ENCODE results near the gene TCF19. TPM values are rescaled to one million over a fixed set of nuclear protein-coding genes. Genes with fewer than 3 reads are reported as not detected.
"Not testable (repeated sequence)": the region's sequence is repeated elsewhere in the genome, so short reads cannot be mapped to it uniquely, and the experiment has no call there.

Gene TCF19
- polyA plus RNA-seq, 1 donor from 2014 or later, result 3.6 TPM

DNA sequence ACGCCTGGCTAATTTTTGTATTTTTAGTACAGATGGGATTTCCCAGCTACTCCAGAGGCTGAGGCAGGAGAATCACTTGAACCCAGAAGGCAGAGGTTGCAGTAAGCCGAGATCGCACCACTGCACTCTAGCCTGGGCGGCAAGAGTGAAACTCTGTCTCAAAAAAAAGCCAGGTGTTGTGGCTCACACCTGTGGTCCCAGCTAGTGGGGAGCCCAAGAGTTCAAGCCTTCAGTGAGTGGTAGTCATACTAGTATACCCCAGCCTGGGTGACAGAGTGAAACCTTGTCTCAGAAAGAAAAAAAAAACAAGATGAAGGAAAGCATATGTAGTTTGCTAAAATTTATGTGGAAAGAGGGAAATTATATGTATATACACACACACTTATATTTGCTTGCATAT lies 32.1 kb downstream of the TCF19 start:
- no peaks in the 10 kb centered on the region for H3K36me3 ChIP-seq (ENCODE audit: insufficient read depth, low read length)
- H3K9me2 ChIP-seq (ENCODE audit: insufficient read depth, low read length), result no peaks in the 10 kb centered on the region
- no peaks in the 10 kb centered on the region for H3K79me2 ChIP-seq (replicated peaks; ENCODE audit: insufficient read depth, low read length)
- H3K27me3 ChIP-seq (ENCODE audit: insufficient read depth, low read depth, low read length), result no peaks in the 10 kb centered on the region
- no peak overlapping the region for H3K9ac ChIP-seq (ENCODE audit: low read length)
- no peak overlapping the region for H3K27ac ChIP-seq (ENCODE audit: low read length)
- no peaks in the 10 kb centered on the region for H4K20me1 ChIP-seq (ENCODE audit: insufficient read depth)
- no peak overlapping the region for H3K4me2 ChIP-seq (ENCODE audit: low read length)
- H3K9me3 ChIP-seq (ENCODE audit: low read length), result no peaks in the 10 kb centered on the region
- H3F3A ChIP-seq (ENCODE audit: insufficient read depth, low read length, poor library complexity, severe bottlenecking), result no peaks in the 10 kb centered on the region
- H3K4me3 ChIP-seq (ENCODE audit: low read length), result no peak overlapping the region
- no peak overlapping the region for H2AFZ ChIP-seq (ENCODE audit: low read depth, low read length)
- TF ChIP-seq EP300 (conservative IDR thresholded peaks at IDR 0.05; ENCODE audit: poor library complexity, severe bottlenecking), result no peak

DNA sequence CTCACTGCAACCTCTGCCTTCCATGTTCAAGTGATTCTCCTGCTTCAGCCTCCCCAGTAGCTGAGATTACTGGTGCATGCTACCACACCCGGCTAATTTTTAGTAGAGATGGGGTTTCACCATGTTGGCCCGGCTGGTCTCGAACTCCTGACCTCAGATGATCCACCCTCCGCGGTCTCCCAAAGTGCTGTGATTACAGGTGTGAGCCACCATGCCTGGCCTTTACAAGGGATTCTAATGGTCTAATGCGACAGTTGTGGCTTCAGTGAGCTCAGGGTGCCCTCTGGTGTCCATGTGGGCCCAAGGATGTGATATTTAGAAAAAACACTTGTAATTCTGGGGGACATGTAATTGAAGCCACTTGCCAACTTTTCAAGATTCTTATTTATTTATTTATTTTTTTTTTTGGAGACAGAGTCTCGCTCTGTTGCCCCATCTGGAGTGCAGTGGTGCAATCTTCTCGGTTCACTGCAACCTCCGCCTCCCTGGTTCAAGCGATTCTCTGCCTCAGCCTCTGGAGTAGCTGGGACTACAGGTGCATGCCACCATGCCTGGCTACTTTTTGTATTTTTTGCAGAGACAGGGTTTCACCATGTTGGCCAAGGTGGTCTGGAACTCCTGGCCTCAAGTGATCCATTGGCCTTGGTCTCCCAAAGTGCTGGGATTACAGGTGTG lies 34.2 kb downstream of the TCF19 start:
- H3K4me2 ChIP-seq (ENCODE audit: low read length); H2AFZ ChIP-seq (ENCODE audit: low read depth, low read length); H3K36me3 ChIP-seq (ENCODE audit: insufficient read depth, low read length); H4K20me1 ChIP-seq (ENCODE audit: insufficient read depth); H3K9ac ChIP-seq (ENCODE audit: low read length); H3K79me2 ChIP-seq (replicated peaks; ENCODE audit: insufficient read depth, low read length); H3K27me3 ChIP-seq (ENCODE audit: insufficient read depth, low read depth, low read length); H3K27ac ChIP-seq (ENCODE audit: low read length); H3K9me2 ChIP-seq (ENCODE audit: insufficient read depth, low read length); H3K4me3 ChIP-seq (ENCODE audit: low read length); H3F3A ChIP-seq (ENCODE audit: insufficient read depth, low read length, poor library complexity, severe bottlenecking); H3K9me3 ChIP-seq (ENCODE audit: low read length): not testable (repeated sequence)
- TF ChIP-seq RAD21 (conservative IDR thresholded peaks at IDR 0.05) (peak; percentile 64), SMC3 (conservative IDR thresholded peaks at IDR 0.05; ENCODE audit: poor library complexity) (peak; percentile 56)
- TF ChIP-seq, protein P1, sequence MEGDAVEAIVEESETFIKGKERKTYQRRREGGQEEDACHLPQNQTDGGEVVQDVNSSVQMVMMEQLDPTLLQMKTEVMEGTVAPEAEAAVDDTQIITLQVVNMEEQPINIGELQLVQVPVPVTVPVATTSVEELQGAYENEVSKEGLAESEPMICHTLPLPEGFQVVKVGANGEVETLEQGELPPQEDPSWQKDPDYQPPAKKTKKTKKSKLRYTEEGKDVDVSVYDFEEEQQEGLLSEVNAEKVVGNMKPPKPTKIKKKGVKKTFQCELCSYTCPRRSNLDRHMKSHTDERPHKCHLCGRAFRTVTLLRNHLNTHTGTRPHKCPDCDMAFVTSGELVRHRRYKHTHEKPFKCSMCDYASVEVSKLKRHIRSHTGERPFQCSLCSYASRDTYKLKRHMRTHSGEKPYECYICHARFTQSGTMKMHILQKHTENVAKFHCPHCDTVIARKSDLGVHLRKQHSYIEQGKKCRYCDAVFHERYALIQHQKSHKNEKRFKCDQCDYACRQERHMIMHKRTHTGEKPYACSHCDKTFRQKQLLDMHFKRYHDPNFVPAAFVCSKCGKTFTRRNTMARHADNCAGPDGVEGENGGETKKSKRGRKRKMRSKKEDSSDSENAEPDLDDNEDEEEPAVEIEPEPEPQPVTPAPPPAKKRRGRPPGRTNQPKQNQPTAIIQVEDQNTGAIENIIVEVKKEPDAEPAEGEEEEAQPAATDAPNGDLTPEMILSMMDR (IDR thresholded peaks at IDR 0.05; ENCODE audit: poor library complexity, severe bottlenecking), result peak; percentile 58

DNA sequence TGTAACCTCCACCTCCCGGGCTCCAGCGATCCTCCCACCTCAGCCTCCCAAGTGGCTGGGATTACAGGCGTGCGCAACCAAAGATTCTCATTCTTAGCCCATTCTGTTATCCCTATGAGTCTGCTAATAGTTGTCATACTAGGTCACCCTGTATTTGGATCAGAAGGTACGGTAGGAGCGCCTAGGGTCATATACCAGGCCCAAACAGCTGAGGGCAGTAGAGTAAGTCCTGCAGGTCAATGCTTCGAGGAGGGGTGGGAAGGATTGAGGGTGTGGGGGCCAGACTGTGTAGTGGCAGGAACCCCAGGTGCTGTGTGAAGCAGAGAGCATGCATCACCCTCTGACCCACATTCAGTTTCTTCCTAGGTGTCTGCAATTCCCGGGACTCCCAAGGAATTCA lies 34.8 kb downstream of the TCF19 start:
- H3K27ac ChIP-seq (ENCODE audit: low read length), result no peak overlapping the region
- no peaks in the 10 kb centered on the region for H4K20me1 ChIP-seq (ENCODE audit: insufficient read depth)
- no peaks in the 10 kb centered on the region for H3F3A ChIP-seq (ENCODE audit: insufficient read depth, low read length, poor library complexity, severe bottlenecking)
- TF ChIP-seq RAD21 (conservative IDR thresholded peaks at IDR 0.05) (no peak), MXI1 (conservative IDR thresholded peaks at IDR 0.05; ENCODE audit: poor library complexity, severe bottlenecking) (no peak), EZH2 (IDR thresholded peaks at IDR 0.05; ENCODE audit: borderline replicate concordance, insufficient read depth, low read length, poor library complexity, severe bottlenecking) (no peak), EP300 (conservative IDR thresholded peaks at IDR 0.05; ENCODE audit: poor library complexity, severe bottlenecking) (no peak), TAF1 (IDR thresholded peaks at IDR 0.05; ENCODE audit: low read depth) (no peak), SMC3 (conservative IDR thresholded peaks at IDR 0.05; ENCODE audit: poor library complexity) (no peak), POLR2AphosphoS5 (IDR thresholded peaks at IDR 0.05) (no peak)
- TF ChIP-seq, protein P2, sequence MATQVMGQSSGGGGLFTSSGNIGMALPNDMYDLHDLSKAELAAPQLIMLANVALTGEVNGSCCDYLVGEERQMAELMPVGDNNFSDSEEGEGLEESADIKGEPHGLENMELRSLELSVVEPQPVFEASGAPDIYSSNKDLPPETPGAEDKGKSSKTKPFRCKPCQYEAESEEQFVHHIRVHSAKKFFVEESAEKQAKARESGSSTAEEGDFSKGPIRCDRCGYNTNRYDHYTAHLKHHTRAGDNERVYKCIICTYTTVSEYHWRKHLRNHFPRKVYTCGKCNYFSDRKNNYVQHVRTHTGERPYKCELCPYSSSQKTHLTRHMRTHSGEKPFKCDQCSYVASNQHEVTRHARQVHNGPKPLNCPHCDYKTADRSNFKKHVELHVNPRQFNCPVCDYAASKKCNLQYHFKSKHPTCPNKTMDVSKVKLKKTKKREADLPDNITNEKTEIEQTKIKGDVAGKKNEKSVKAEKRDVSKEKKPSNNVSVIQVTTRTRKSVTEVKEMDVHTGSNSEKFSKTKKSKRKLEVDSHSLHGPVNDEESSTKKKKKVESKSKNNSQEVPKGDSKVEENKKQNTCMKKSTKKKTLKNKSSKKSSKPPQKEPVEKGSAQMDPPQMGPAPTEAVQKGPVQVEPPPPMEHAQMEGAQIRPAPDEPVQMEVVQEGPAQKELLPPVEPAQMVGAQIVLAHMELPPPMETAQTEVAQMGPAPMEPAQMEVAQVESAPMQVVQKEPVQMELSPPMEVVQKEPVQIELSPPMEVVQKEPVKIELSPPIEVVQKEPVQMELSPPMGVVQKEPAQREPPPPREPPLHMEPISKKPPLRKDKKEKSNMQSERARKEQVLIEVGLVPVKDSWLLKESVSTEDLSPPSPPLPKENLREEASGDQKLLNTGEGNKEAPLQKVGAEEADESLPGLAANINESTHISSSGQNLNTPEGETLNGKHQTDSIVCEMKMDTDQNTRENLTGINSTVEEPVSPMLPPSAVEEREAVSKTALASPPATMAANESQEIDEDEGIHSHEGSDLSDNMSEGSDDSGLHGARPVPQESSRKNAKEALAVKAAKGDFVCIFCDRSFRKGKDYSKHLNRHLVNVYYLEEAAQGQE (IDR thresholded peaks at IDR 0.05; ENCODE audit: borderline replicate concordance), result no peak
- TF ChIP-seq, protein P1 (IDR thresholded peaks at IDR 0.05; ENCODE audit: poor library complexity, severe bottlenecking), result no peak
- no peak overlapping the region for H3K4me3 ChIP-seq (ENCODE audit: low read length)
- no peaks in the 10 kb centered on the region for H3K27me3 ChIP-seq (ENCODE audit: insufficient read depth, low read depth, low read length)
- H3K79me2 ChIP-seq (replicated peaks; ENCODE audit: insufficient read depth, low read length), result no peaks in the 10 kb centered on the region
- no peak overlapping the region for H2AFZ ChIP-seq (ENCODE audit: low read depth, low read length)
- H3K9ac ChIP-seq (ENCODE audit: low read length), result no peak overlapping the region
- no peak overlapping the region for H3K4me2 ChIP-seq (ENCODE audit: low read length)
- no peaks in the 10 kb centered on the region for H3K36me3 ChIP-seq (ENCODE audit: insufficient read depth, low read length)
- H3K9me3 ChIP-seq (ENCODE audit: low read length), result no peaks in the 10 kb centered on the region
- H3K9me2 ChIP-seq (ENCODE audit: insufficient read depth, low read length), result no peaks in the 10 kb centered on the region
